ENCODE measurements around the gene REL. TPM values are rescaled to one million over a fixed set of nuclear protein-coding genes. Genes with fewer than 3 reads are reported as not detected.

The REL gene
- total RNA-seq, 1 experiment from 2014 or later: 10.0 TPM

DNA sequence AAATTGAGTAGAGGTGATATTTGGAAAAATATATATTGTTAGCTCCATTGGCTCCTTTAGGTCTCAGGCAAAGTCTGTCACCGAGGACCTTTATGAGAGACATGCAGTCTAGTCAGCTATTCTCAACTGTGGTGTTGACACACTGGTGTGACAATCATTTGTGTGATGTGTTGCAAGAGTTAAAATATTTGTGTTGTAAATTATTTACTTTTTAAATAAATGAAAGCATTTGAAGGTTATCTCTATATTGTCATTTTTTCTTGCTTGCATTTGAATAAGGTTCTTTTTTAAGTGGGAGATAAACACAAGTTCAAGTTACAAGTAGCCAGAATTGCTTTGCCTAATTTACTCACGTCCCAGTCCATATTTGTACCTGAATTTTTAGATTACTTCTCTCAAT, 4.3 kb downstream of the REL start:
- ChIA-PET CTCF (no interaction called here), POLR2A (no interaction called here)
- BruUV-seq (replicated peaks): no TSS peak
- Histone ChIP-seq H3K36me3 (ENCODE audit: control insufficient read depth, insufficient read depth, low read length) (no peaks in the 10 kb centered on the region; the same call in 1 of the 2 replicates), H3K27me3 (ENCODE audit: control insufficient read depth, insufficient read depth, low read length) (no peaks in the 10 kb centered on the region), H3K4me3 (ENCODE audit: low read depth in 2 of 2, low read length in 2 of 2) (no peak overlapping the region), H3K27ac (ENCODE audit: low read length) (peak overlapping the region; percentile 21; the same call in 1 of the 2 replicates), H3K9me3 (ENCODE audit: control insufficient read depth, insufficient read depth, low read depth, low read length) (no peaks in the 10 kb centered on the region), H3K4me1 (ENCODE audit: control insufficient read depth, insufficient read depth, low read length) (peaks cover 25% of the 10 kb centered on the region; the same call in 1 of the 2 replicates)
- no peak for DNase-seq (ENCODE audit: low read depth, low spot score)
- in situ Hi-C loops (cut with HindIII; ENCODE audit: low pct_unique_long_range_greater_than_20kb, low sequenced_read_pairs): no loop called here
- TF ChIP-seq SIN3A (IDR thresholded peaks at IDR 0.05; ENCODE audit: borderline replicate concordance, insufficient read depth, low read depth, low read length): no peak
- TF ChIP-seq REST (IDR thresholded peaks at IDR 0.05; ENCODE audit: insufficient read depth in 1 of 2, low read depth in 2 of 2, low read length in 1 of 2): no peak
- TF ChIP-seq, protein P1, sequence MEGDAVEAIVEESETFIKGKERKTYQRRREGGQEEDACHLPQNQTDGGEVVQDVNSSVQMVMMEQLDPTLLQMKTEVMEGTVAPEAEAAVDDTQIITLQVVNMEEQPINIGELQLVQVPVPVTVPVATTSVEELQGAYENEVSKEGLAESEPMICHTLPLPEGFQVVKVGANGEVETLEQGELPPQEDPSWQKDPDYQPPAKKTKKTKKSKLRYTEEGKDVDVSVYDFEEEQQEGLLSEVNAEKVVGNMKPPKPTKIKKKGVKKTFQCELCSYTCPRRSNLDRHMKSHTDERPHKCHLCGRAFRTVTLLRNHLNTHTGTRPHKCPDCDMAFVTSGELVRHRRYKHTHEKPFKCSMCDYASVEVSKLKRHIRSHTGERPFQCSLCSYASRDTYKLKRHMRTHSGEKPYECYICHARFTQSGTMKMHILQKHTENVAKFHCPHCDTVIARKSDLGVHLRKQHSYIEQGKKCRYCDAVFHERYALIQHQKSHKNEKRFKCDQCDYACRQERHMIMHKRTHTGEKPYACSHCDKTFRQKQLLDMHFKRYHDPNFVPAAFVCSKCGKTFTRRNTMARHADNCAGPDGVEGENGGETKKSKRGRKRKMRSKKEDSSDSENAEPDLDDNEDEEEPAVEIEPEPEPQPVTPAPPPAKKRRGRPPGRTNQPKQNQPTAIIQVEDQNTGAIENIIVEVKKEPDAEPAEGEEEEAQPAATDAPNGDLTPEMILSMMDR (IDR thresholded peaks at IDR 0.05): no peak
- TF ChIP-seq TCF7L2 (IDR thresholded peaks at IDR 0.05; ENCODE audit: low read depth, low read length): no peak
- TF ChIP-seq POLR2AphosphoS5 (IDR thresholded peaks at IDR 0.05; ENCODE audit: low read depth, low read length): no peak
- intact Hi-C loops (cut with micrococcal nuclease; ENCODE audit: unreplicated experiment): loop anchor here (10.0 kb wide), 1 partner anchor 91 kb away; no protein-coding TSS in a partner anchor
- no peak for ATAC-seq

- in situ Hi-C loops (cut with HindIII; ENCODE audit: low pct_unique_long_range_greater_than_20kb, low sequenced_read_pairs) (no loop called here), intact Hi-C loops (cut with micrococcal nuclease; ENCODE audit: unreplicated experiment) (loop anchor here (10.0 kb wide), 1 partner anchor 92 kb away; no protein-coding TSS in a partner anchor)
- no peaks in the 10 kb centered on the region for H3K9me3 ChIP-seq (ENCODE audit: control insufficient read depth, insufficient read depth, low read depth, low read length)
- no peak overlapping the region for H3K4me3 ChIP-seq (ENCODE audit: low read depth in 2 of 2, low read length in 2 of 2)
- no peaks in the 10 kb centered on the region for H3K27me3 ChIP-seq (ENCODE audit: control insufficient read depth, insufficient read depth, low read length)
- TF ChIP-seq SIN3A (IDR thresholded peaks at IDR 0.05; ENCODE audit: borderline replicate concordance, insufficient read depth, low read depth, low read length): no peak
- ChIA-PET CTCF (no interaction called here), POLR2A (no interaction called here)
- H3K27ac ChIP-seq (ENCODE audit: low read length): no peak overlapping the region
- no TSS peak for BruUV-seq (replicated peaks)
- H3K36me3 ChIP-seq (ENCODE audit: control insufficient read depth, insufficient read depth, low read length): peaks cover under 1% of the 10 kb centered on the region; the same call in 1 of the 2 replicates
- ATAC-seq (no peak), DNase-seq (ENCODE audit: low read depth, low spot score) (no peak)
- H3K4me1 ChIP-seq (ENCODE audit: control insufficient read depth, insufficient read depth, low read length): peaks cover 25% of the 10 kb centered on the region; the same call in 1 of the 2 replicates
Measured at GRCh38 chr2:60886991-60887390, 5.6 kb downstream of the REL start.

- in situ Hi-C loops (cut with HindIII; ENCODE audit: low pct_unique_long_range_greater_than_20kb, low sequenced_read_pairs): no loop called here
- no TSS peak for BruUV-seq (replicated peaks)
Measured at GRCh38 chr2:60888853-60889252, 7.5 kb downstream of the REL start.

More at GRCh38 chr2:60888853-60889252, 7.5 kb downstream of the REL start:
- TF ChIP-seq TCF7L2 (IDR thresholded peaks at IDR 0.05; ENCODE audit: low read depth, low read length) (no peak), REST (IDR thresholded peaks at IDR 0.05; ENCODE audit: insufficient read depth in 1 of 2, low read depth in 2 of 2, low read length in 1 of 2) (no peak), SIN3A (IDR thresholded peaks at IDR 0.05; ENCODE audit: borderline replicate concordance, insufficient read depth, low read depth, low read length) (no peak), POLR2AphosphoS5 (IDR thresholded peaks at IDR 0.05; ENCODE audit: low read depth, low read length) (no peak)
- TF ChIP-seq, protein P1 (IDR thresholded peaks at IDR 0.05): no peak
- Histone ChIP-seq H3K4me3 (ENCODE audit: low read depth in 2 of 2, low read length in 2 of 2) (no peak overlapping the region), H3K27ac (ENCODE audit: low read length) (no peak overlapping the region), H3K36me3 (ENCODE audit: control insufficient read depth, insufficient read depth, low read length) (peaks cover 2% of the 10 kb centered on the region; the same call in 1 of the 2 replicates), H3K9me3 (ENCODE audit: control insufficient read depth, insufficient read depth, low read depth, low read length) (no peaks in the 10 kb centered on the region), H3K27me3 (ENCODE audit: control insufficient read depth, insufficient read depth, low read length) (no peaks in the 10 kb centered on the region), H3K4me1 (ENCODE audit: control insufficient read depth, insufficient read depth, low read length) (peaks cover 25% of the 10 kb centered on the region; the same call in 1 of the 2 replicates)
- ChIA-PET POLR2A (no interaction called here), CTCF (no interaction called here)
- ATAC-seq: no peak
- intact Hi-C loops (cut with micrococcal nuclease; ENCODE audit: unreplicated experiment): loop anchor here (10.0 kb wide), 1 partner anchor 94 kb away; no protein-coding TSS in a partner anchor
- no peak for DNase-seq (ENCODE audit: low read depth, low spot score)
